ENCODE data around the gene UBE3C. TPM values are rescaled to one million over a fixed set of nuclear protein-coding genes. Genes with fewer than 3 reads are reported as not detected.
A peak's percentile ranks its signal among the peaks of the same experiment; 100 is the strongest.
"Not testable (repeated sequence)": the region's sequence is repeated elsewhere in the genome, so short reads cannot be mapped to it uniquely, and the experiment has no call there.

The UBE3C gene
- total RNA-seq, 1 experiment from 2014 or later: 87.6 TPM

DNA sequence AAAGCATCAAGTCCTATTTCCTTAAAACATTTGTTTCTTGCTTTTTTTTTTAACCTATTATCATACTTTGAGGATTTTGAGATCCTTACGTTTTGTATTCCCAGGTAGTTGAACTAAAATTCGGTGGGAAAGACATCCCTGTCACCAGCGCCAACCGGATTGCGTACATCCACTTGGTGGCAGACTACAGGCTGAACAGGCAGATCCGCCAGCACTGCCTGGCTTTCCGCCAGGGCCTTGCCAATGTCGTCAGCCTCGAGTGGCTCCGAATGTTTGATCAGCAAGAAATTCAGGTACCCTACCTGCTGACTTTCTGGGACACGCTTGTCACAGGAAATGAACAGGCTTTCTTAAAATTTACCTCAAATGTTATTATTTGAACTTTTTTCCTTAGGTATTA is 115.1 kb downstream of the UBE3C start:
- Histone ChIP-seq H3K4me3 (ENCODE audit: low read depth in 2 of 2, low read length in 2 of 2) (no peak overlapping the region), H3K36me3 (ENCODE audit: control insufficient read depth, insufficient read depth, low read length) (peaks cover 21% of the 10 kb centered on the region), H3K27me3 (ENCODE audit: control insufficient read depth, insufficient read depth, low read length) (no peaks in the 10 kb centered on the region), H3K4me1 (ENCODE audit: control insufficient read depth, insufficient read depth, low read length) (no peaks in the 10 kb centered on the region), H3K27ac (ENCODE audit: low read length) (no peak overlapping the region), H3K9me3 (ENCODE audit: control insufficient read depth, insufficient read depth, low read depth, low read length) (no peaks in the 10 kb centered on the region)
- DNase-seq (ENCODE audit: low read depth, low spot score) (no peak), ATAC-seq (no peak)
- in situ Hi-C loops (cut with HindIII; ENCODE audit: low pct_unique_long_range_greater_than_20kb, low sequenced_read_pairs) (no loop called here), intact Hi-C loops (cut with micrococcal nuclease; ENCODE audit: unreplicated experiment) (no loop called here)
- ChIA-PET CTCF (interaction anchor here (0.7 kb wide), 1 partner anchor 327 kb away, joined by 3 read pairs; no protein-coding TSS in a partner anchor), POLR2A (no interaction called here)
- TSS peak; percentile 27 for BruUV-seq (replicated peaks)
- TF ChIP-seq, protein P1, sequence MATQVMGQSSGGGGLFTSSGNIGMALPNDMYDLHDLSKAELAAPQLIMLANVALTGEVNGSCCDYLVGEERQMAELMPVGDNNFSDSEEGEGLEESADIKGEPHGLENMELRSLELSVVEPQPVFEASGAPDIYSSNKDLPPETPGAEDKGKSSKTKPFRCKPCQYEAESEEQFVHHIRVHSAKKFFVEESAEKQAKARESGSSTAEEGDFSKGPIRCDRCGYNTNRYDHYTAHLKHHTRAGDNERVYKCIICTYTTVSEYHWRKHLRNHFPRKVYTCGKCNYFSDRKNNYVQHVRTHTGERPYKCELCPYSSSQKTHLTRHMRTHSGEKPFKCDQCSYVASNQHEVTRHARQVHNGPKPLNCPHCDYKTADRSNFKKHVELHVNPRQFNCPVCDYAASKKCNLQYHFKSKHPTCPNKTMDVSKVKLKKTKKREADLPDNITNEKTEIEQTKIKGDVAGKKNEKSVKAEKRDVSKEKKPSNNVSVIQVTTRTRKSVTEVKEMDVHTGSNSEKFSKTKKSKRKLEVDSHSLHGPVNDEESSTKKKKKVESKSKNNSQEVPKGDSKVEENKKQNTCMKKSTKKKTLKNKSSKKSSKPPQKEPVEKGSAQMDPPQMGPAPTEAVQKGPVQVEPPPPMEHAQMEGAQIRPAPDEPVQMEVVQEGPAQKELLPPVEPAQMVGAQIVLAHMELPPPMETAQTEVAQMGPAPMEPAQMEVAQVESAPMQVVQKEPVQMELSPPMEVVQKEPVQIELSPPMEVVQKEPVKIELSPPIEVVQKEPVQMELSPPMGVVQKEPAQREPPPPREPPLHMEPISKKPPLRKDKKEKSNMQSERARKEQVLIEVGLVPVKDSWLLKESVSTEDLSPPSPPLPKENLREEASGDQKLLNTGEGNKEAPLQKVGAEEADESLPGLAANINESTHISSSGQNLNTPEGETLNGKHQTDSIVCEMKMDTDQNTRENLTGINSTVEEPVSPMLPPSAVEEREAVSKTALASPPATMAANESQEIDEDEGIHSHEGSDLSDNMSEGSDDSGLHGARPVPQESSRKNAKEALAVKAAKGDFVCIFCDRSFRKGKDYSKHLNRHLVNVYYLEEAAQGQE (IDR thresholded peaks at IDR 0.05; ENCODE audit: insufficient read depth in 1 of 2, low read depth in 2 of 2, low read length in 1 of 2): no peak

DNA sequence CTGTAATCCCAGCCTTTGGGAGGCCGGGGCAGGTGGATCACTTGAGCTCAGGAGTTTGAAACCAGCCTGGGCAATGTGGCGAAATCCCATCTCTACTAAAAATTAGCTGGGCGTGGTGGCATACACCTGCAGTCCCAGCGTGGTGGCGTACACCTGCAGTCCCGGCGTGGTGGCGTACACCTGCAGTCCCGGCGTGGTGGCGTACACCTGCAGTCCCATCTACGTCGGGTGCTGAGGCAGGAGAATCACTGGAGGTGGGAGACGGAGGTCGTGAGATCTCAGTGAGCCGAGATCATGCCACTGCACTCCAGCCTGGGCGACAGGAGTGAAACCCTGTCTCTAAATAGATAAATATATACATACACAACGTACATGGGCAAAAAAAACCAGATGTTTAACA is 116.1 kb downstream of the UBE3C start:
- ATAC-seq; H3K4me3 ChIP-seq (ENCODE audit: low read depth in 2 of 2, low read length in 2 of 2); intact Hi-C loops (cut with micrococcal nuclease; ENCODE audit: unreplicated experiment); H3K27ac ChIP-seq (ENCODE audit: low read length); POLR2A ChIA-PET; in situ Hi-C loops (cut with HindIII; ENCODE audit: low pct_unique_long_range_greater_than_20kb, low sequenced_read_pairs); H3K4me1 ChIP-seq (ENCODE audit: control insufficient read depth, insufficient read depth, low read length); DNase-seq (ENCODE audit: low read depth, low spot score); H3K27me3 ChIP-seq (ENCODE audit: control insufficient read depth, insufficient read depth, low read length); BruUV-seq (replicated peaks); H3K9me3 ChIP-seq (ENCODE audit: control insufficient read depth, insufficient read depth, low read depth, low read length): not testable (repeated sequence)
- CTCF ChIA-PET: interaction anchor here (0.6 to 0.7 kb wide), 2 partner anchors 297 to 328 kb away, joined by 3 to 4 read pairs; no protein-coding TSS in a partner anchor
- peaks cover 24% of the 10 kb centered on the region for H3K36me3 ChIP-seq (ENCODE audit: control insufficient read depth, insufficient read depth, low read length)

DNA sequence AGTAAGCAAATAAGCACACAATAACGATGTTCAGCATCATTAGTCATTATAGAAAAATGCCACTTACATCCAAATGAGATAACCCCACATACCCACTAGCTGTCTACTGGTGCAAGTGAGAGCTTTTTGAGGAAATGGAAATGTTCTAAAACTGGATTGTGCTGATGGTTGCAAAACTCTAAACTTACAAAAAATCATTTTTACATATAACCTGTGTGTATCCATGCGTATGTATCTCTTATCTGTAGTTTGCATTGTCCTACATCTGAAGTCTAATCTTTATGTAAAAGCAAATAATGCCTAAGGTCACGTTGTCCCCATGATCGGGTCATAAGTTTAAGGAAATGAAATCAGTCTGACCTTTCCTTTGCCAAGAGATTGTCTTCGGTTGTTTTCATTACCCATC is 116.5 kb downstream of the UBE3C start:
- POLR2A ChIA-PET: no interaction called here
- Histone ChIP-seq H3K4me3 (ENCODE audit: low read depth in 2 of 2, low read length in 2 of 2) (no peak overlapping the region), H3K27ac (ENCODE audit: low read length) (no peak overlapping the region), H3K27me3 (ENCODE audit: control insufficient read depth, insufficient read depth, low read length) (no peaks in the 10 kb centered on the region), H3K9me3 (ENCODE audit: control insufficient read depth, insufficient read depth, low read depth, low read length) (no peaks in the 10 kb centered on the region), H3K36me3 (ENCODE audit: control insufficient read depth, insufficient read depth, low read length) (peaks cover 26% of the 10 kb centered on the region), H3K4me1 (ENCODE audit: control insufficient read depth, insufficient read depth, low read length) (no peaks in the 10 kb centered on the region)
- TF ChIP-seq POLR2AphosphoS5 (IDR thresholded peaks at IDR 0.05; ENCODE audit: low read depth, low read length) (no peak), SIN3A (IDR thresholded peaks at IDR 0.05; ENCODE audit: borderline replicate concordance, insufficient read depth, low read depth, low read length) (no peak), TCF7L2 (IDR thresholded peaks at IDR 0.05; ENCODE audit: low read depth, low read length) (no peak)
- TF ChIP-seq, protein P1 (IDR thresholded peaks at IDR 0.05; ENCODE audit: insufficient read depth in 1 of 2, low read depth in 2 of 2, low read length in 1 of 2): no peak
- TF ChIP-seq, protein P2, sequence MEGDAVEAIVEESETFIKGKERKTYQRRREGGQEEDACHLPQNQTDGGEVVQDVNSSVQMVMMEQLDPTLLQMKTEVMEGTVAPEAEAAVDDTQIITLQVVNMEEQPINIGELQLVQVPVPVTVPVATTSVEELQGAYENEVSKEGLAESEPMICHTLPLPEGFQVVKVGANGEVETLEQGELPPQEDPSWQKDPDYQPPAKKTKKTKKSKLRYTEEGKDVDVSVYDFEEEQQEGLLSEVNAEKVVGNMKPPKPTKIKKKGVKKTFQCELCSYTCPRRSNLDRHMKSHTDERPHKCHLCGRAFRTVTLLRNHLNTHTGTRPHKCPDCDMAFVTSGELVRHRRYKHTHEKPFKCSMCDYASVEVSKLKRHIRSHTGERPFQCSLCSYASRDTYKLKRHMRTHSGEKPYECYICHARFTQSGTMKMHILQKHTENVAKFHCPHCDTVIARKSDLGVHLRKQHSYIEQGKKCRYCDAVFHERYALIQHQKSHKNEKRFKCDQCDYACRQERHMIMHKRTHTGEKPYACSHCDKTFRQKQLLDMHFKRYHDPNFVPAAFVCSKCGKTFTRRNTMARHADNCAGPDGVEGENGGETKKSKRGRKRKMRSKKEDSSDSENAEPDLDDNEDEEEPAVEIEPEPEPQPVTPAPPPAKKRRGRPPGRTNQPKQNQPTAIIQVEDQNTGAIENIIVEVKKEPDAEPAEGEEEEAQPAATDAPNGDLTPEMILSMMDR (IDR thresholded peaks at IDR 0.05): no peak
- in situ Hi-C loops (cut with HindIII; ENCODE audit: low pct_unique_long_range_greater_than_20kb, low sequenced_read_pairs) (no loop called here), intact Hi-C loops (cut with micrococcal nuclease; ENCODE audit: unreplicated experiment) (no loop called here)
- CTCF ChIA-PET: interaction anchor here (0.6 kb wide), 1 partner anchor 297 kb away, joined by 4 read pairs; no protein-coding TSS in a partner anchor
- ATAC-seq (no peak), DNase-seq (ENCODE audit: low read depth, low spot score) (no peak)
- BruUV-seq (replicated peaks): TSS peak; percentile 29

All from Panc1 (cell line).